Measurements from ENCODE around the gene CD1D. TPM values are rescaled to one million over a fixed set of nuclear protein-coding genes. Genes with fewer than 3 reads are reported as not detected.

Gene CD1D
- total and polyA plus RNA-seq, 10 donors, result 14.7 to 62.8 (median 24.1) TPM

DNA sequence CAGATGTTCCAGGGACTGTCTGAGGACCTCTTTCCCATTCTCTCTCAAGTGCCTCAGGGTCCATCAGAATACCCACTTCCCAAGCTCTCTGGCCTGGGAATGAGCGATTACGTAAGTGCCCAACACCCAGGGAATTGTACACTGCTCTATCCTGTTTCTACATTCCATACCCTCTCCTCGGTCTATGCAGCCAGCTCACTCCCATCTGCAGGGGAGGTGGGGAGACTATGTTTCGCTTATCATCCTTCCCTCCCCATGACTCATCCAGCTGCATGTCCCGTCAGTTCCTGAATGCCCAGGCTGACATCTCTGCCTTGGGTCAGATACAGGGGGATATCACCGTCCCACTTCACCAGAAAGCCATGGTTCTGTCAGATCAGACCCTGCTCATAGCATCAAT lies 34.5 kb upstream of the CD1D start:
- Histone ChIP-seq H3K9me3 (peaks cover 0 to 9% (median 0%) of the 10 kb centered on the region in 8 donors), H3K36me3 (no peaks in the 10 kb centered on the region), H3K27ac (peak overlapping the region in 3 of 8 donors; percentile 49 to 84 (median 78)), H3K27me3 (replicated peaks in 1 of 7) (no peaks in the 10 kb centered on the region), H3K4me3 (no peak overlapping the region), H3K4me1 (peaks cover 18 to 46% (median 36%) of the 10 kb centered on the region in 6 donors)
- 84 to 90% (median 88%) methylated on average over 6 of the region's 6 CpGs for whole genome bisulfite sequencing, 5 donors
- no peak for TF ChIP-seq POLR2A (IDR thresholded peaks at IDR 0.05)
- TF ChIP-seq POLR2AphosphoS5 (IDR thresholded peaks at IDR 0.05), result no peak
- TF ChIP-seq, protein P1, sequence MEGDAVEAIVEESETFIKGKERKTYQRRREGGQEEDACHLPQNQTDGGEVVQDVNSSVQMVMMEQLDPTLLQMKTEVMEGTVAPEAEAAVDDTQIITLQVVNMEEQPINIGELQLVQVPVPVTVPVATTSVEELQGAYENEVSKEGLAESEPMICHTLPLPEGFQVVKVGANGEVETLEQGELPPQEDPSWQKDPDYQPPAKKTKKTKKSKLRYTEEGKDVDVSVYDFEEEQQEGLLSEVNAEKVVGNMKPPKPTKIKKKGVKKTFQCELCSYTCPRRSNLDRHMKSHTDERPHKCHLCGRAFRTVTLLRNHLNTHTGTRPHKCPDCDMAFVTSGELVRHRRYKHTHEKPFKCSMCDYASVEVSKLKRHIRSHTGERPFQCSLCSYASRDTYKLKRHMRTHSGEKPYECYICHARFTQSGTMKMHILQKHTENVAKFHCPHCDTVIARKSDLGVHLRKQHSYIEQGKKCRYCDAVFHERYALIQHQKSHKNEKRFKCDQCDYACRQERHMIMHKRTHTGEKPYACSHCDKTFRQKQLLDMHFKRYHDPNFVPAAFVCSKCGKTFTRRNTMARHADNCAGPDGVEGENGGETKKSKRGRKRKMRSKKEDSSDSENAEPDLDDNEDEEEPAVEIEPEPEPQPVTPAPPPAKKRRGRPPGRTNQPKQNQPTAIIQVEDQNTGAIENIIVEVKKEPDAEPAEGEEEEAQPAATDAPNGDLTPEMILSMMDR (IDR thresholded peaks at IDR 0.05 in 8 of 11, conservative IDR thresholded peaks at IDR 0.05 in 3 of 11), result no peak
- DNase-seq, result no peak
- intact Hi-C loops (cut with DNase I; ENCODE audit: low total_unique reads), result no loop called here

DNA sequence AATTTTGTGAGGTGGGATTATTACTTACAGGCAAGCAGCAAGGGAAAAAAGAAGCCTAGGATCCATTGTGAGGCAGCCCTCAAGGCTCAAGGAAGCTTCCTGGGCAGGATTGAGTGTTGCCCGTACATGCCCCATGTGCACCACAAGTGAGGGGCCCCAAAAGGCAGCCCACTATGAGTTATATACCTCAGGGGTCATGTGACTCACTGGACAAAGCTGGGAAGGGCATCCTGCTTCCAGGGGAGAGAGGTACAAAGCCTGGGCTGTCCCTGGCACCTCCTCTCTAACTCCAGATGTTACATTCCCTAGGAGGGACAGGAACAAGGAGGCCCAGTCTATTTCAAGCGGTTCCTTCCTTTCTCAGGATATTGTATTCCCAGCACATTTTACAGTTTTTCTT lies 34.0 kb upstream of the CD1D start:
- H3K4me3 ChIP-seq, result no peak overlapping the region
- H3K27me3 ChIP-seq (replicated peaks in 1 of 7), result no peaks in the 10 kb centered on the region
- WGBS, 5 donors, result 50 to 91% (median 83%) methylated on average over 2 of the region's 2 CpGs
- H3K9me3 ChIP-seq, result peaks cover 0 to 9% (median 0%) of the 10 kb centered on the region in 8 donors
- H3K36me3 ChIP-seq, result no peaks in the 10 kb centered on the region
- intact Hi-C loops (cut with DNase I; ENCODE audit: low total_unique reads), result no loop called here
- H3K27ac ChIP-seq, result peak overlapping the region in 4 of 8 donors; percentile 78 to 89 (median 82)
- no peak for TF ChIP-seq POLR2A (IDR thresholded peaks at IDR 0.05)
- TF ChIP-seq, protein P1 (IDR thresholded peaks at IDR 0.05 in 8 of 11, conservative IDR thresholded peaks at IDR 0.05 in 3 of 11), result no peak
- TF ChIP-seq POLR2AphosphoS5 (IDR thresholded peaks at IDR 0.05), result no peak
- H3K4me1 ChIP-seq, result peaks cover 18 to 46% (median 36%) of the 10 kb centered on the region in 6 donors
- DNase-seq, result no peak

DNA sequence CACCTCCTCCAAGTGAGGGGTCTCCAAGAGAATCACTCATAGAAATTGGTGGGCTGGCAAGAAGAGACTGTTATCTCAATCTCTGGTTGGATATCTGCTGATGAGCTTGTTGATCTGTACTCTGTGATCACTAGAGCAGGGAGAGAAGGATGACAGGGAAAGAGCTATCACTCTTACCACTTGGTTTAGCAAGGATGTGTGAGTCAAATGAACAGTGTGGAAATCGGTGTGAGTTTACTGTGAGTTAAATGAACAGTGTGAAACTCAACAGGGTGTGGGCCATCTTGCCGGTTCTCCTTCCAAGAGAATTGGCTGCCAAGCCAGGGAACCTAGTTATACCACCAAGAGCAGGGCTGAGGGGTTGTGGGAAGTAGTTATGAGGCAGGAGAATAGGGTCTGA lies 33.3 kb upstream of the CD1D start:
- H3K27ac ChIP-seq, result peak overlapping the region in 5 of 8 donors; percentile 78 to 89 (median 84)
- intact Hi-C loops (cut with DNase I; ENCODE audit: low total_unique reads), result no loop called here
- no peak for DNase-seq
- TF ChIP-seq POLR2AphosphoS5 (IDR thresholded peaks at IDR 0.05), result no peak
- no peak for TF ChIP-seq POLR2A (IDR thresholded peaks at IDR 0.05)
- H3K27me3 ChIP-seq (replicated peaks in 1 of 7), result no peaks in the 10 kb centered on the region
- H3K4me3 ChIP-seq, result peak overlapping the region in 1 of 8 donors; percentile 73
- H3K9me3 ChIP-seq, result peaks cover 0 to 9% (median 0%) of the 10 kb centered on the region in 8 donors
- peaks cover 18 to 46% (median 36%) of the 10 kb centered on the region in 6 donors for H3K4me1 ChIP-seq
- 48 to 69% (median 57%) methylated on average over 2 of the region's 2 CpGs for WGBS, 5 donors
- H3K36me3 ChIP-seq, result no peaks in the 10 kb centered on the region

DNA sequence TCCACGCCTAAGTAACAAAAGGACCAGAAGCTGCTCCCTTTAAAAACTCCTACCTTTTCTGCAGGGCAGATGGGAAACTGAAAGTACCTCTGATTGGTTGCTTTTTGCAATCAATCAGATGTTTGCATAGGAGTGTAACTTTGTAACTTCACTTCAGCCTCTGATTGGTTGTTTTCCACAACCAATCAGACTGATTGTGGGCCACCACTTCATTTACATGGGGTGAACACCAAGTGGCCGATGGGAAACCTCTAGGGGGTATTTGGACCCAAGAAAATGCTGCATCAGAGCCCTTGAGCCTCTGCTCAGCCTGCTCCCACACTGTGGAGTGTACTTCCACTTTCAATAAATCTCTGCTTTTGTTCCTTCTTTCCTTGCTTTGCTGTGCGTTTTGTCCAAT lies 32.8 kb upstream of the CD1D start:
- H3K27ac ChIP-seq, result peak overlapping the region in 6 of 8 donors; percentile 78 to 89 (median 82)
- DNase-seq, result no peak
- peak overlapping the region in 1 of 8 donors; percentile 73 for H3K4me3 ChIP-seq
- 58 to 80% (median 64%) methylated on average over 3 of the region's 3 CpGs for WGBS, 5 donors
- peaks cover 18 to 46% (median 36%) of the 10 kb centered on the region in 6 donors for H3K4me1 ChIP-seq
- intact Hi-C loops (cut with DNase I; ENCODE audit: low total_unique reads), result no loop called here
- H3K9me3 ChIP-seq, result peaks cover 0 to 9% (median 0%) of the 10 kb centered on the region in 8 donors
- H3K36me3 ChIP-seq, result no peaks in the 10 kb centered on the region
- no peaks in the 10 kb centered on the region for H3K27me3 ChIP-seq (replicated peaks in 1 of 7)
- TF ChIP-seq POLR2A (IDR thresholded peaks at IDR 0.05) (no peak), POLR2AphosphoS5 (IDR thresholded peaks at IDR 0.05) (peak in 1 of 3 donors; percentile 38)

DNA sequence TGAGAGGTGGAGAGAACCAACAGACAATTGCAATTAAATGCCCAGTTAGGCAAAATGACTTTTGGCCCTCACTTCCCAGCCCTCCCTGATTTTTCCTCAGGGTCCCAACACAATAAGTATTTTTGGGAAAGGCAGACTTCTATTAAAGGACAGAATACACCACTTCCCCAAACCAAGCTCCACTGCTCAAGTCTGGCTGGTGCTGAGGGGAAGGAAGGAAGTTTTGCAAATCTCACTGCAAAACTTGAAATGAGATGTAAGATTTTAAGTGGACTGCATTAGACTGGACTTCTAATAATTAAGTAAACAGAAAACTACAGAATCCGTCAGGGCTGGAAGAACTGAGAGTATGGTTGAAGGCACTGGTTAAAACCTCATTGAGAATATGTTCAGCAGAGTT lies 32.2 kb upstream of the CD1D start:
- intact Hi-C loops (cut with DNase I; ENCODE audit: low total_unique reads), result no loop called here
- Histone ChIP-seq H3K4me1 (peaks cover 18 to 51% (median 36%) of the 10 kb centered on the region in 6 donors), H3K27ac (peak overlapping the region; percentile 4 to 89 (median 80)), H3K36me3 (no peaks in the 10 kb centered on the region), H3K9me3 (peaks cover 0 to 9% (median 0%) of the 10 kb centered on the region in 8 donors), H3K27me3 (replicated peaks in 1 of 7) (no peaks in the 10 kb centered on the region), H3K4me3 (peak overlapping the region in 1 of 8 donors; percentile 73)
- TF ChIP-seq POLR2A (IDR thresholded peaks at IDR 0.05) (no peak), POLR2AphosphoS5 (IDR thresholded peaks at IDR 0.05) (no peak)
- TF ChIP-seq, protein P1 (IDR thresholded peaks at IDR 0.05 in 8 of 11, conservative IDR thresholded peaks at IDR 0.05 in 3 of 11), result no peak
- DNase-seq, result no peak
- WGBS, 5 donors, result 26 to 42% (median 41%) methylated on average over 1 of the region's 1 CpG

All from spleen (tissue), 11 donors.